Endodermal cell (in vitro differentiated cells): ENCODE measurements around the gene ZNF614. TPM values are rescaled to one million over a fixed set of nuclear protein-coding genes. Genes with fewer than 3 reads are reported as not detected.

ENCODE experiments used
- DNase-seq: peaks from one replicate; pipeline ENCODE4 v3.0.0-alpha.2; 2017
- H3K27ac ChIP-seq: 2 replicates; pipeline ENCODE4 v1.5.1; 2013; ENCODE audit warnings: mild to moderate bottlenecking, low read depth, low read length, moderate library complexity
- H3K27me3 ChIP-seq: 2 replicates; pipeline ENCODE4 v1.6.1; 2013; ENCODE audit warnings: mild to moderate bottlenecking, low read length, moderate library complexity; ENCODE audit not compliant: insufficient read depth, control insufficient read depth, poor library complexity, severe bottlenecking
- H3K36me3 ChIP-seq: 2 replicates; pipeline ENCODE4 v1.7.0; 2013; ENCODE audit warnings: mild to moderate bottlenecking, low read length, moderate library complexity; ENCODE audit not compliant: control insufficient read depth, insufficient read depth
- H3K4me1 ChIP-seq: one replicate; pipeline ENCODE4 v1.7.0; 2013; ENCODE audit warnings: low read length; ENCODE audit not compliant: control insufficient read depth, insufficient read depth
- H3K4me3 ChIP-seq: 2 replicates; pipeline ENCODE4 v1.5.1; 2013; ENCODE audit warnings: mild to moderate bottlenecking, low read length, moderate library complexity
- H3K9ac ChIP-seq: 2 replicates; pipeline ENCODE4 v1.6.1; 2013; ENCODE audit warnings: mild to moderate bottlenecking, low read length, moderate library complexity; ENCODE audit not compliant: poor library complexity, severe bottlenecking; ENCODE audit errors: extremely low read depth
- H3K9me3 ChIP-seq: 2 replicates; pipeline ENCODE4 v1.6.1; 2013; ENCODE audit warnings: mild to moderate bottlenecking, low read length, moderate library complexity; ENCODE audit not compliant: control insufficient read depth
- H3K27ac Mint-ChIP-seq: 2 replicates; pipeline ENCODE4 v1.8.0; 2020; ENCODE audit warnings: mixed read lengths
- H3K27me3 Mint-ChIP-seq: 2 replicates; pipeline ENCODE4 v1.8.0; 2021; ENCODE audit warnings: mild to moderate bottlenecking, mixed read lengths; ENCODE audit not compliant: insufficient read depth
- H3K36me3 Mint-ChIP-seq: 2 replicates; pipeline ENCODE4 v1.8.0; 2020; ENCODE audit warnings: low read depth, mixed read lengths
- H3K4me1 Mint-ChIP-seq: 2 replicates; pipeline ENCODE4 v1.8.0; 2020; ENCODE audit warnings: mixed read lengths
- H3K4me3 Mint-ChIP-seq: 2 replicates; pipeline ENCODE4 v1.8.0; 2020; ENCODE audit warnings: mild to moderate bottlenecking, moderate library complexity, mixed read lengths
- H3K9me3 Mint-ChIP-seq: 2 replicates; pipeline ENCODE4 v1.8.0; 2020; ENCODE audit warnings: mild to moderate bottlenecking, mixed read lengths
- WGBS, 2 experiments: methylation state at CpG; one replicate each; pipeline versions ENCODE4 v1.1.5 to v1.1.7; 2013; ENCODE audit warnings: missing lambda C conversion rate in 2 of 2, mixed read lengths in 1 of 2; ENCODE audit not compliant: insufficient coverage in 1 of 2, insufficient read length in 1 of 2; 5-methylcytosine and 5-hydroxymethylcytosine counted together
- total RNA-seq, 2 donors: library from RNA; stranded (reverse); fragmentation: NEBNext Ultra II Directional in 1 of 2; extraction: Animal tissue kit (Norgen Biotek cat#: 25700) in 1 of 2; gene quantifications; 2 replicates in 1 of 2; 3 replicates in 1 of 2; pipeline ENCODE4 v1.2.1, GENCODE V29; 2021
- TF ChIP-seq, protein P1 (sequence below): fragments of 200-600 bp; sonication (generic); conservative IDR thresholded peaks from 2 replicates; pipeline ENCODE4 v1.5.0; 2021; ENCODE audit warnings: antibody characterized with exemption, mild to moderate bottlenecking

The ZNF614 gene
- total RNA-seq, 2 donors from 2014 or later, result 46.2 to 66.7 TPM

DNA sequence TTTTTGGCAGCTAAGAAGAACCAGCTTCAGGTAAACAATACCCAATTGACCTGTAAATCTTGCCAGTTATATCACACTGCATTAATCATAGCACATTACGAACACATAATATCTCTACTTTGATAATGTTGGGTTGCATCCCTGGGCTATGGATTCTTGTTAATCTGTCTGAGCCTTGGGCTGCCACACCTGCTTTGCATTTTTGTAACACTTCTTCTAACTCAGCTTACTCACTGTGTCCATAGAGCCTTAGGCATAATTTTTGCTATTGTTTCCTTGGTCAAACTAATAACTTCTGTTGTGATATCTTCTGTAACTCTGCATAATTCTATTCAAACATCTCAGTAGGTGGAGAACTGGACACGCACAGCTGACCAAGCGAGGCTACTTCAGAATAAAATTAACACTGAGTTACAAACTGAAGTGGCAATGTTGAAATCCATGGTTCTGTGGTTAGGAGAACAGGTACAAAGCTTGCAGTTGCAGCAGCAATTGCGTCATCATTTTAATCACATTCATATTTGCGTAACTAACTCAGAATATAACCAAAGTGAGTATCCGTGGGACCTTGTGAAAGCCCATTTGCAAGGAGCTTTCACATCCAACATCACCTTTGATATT, 48.0 kb downstream of the ZNF614 start:
- H3K4me3 ChIP-seq, result no peak overlapping the region
- Mint-ChIP-seq H3K4me1 (no peaks in the 10 kb centered on the region), H3K36me3 (peaks cover 83% of the 10 kb centered on the region), H3K27ac (no peak overlapping the region), H3K27me3 (no peaks in the 10 kb centered on the region), H3K9me3 (peaks cover 72% of the 10 kb centered on the region), H3K4me3 (no peak overlapping the region)
- H3K9ac ChIP-seq, result no peak overlapping the region
- peaks cover 13% of the 10 kb centered on the region for H3K36me3 ChIP-seq
- H3K27me3 ChIP-seq, result no peaks in the 10 kb centered on the region
- TF ChIP-seq, protein P1, sequence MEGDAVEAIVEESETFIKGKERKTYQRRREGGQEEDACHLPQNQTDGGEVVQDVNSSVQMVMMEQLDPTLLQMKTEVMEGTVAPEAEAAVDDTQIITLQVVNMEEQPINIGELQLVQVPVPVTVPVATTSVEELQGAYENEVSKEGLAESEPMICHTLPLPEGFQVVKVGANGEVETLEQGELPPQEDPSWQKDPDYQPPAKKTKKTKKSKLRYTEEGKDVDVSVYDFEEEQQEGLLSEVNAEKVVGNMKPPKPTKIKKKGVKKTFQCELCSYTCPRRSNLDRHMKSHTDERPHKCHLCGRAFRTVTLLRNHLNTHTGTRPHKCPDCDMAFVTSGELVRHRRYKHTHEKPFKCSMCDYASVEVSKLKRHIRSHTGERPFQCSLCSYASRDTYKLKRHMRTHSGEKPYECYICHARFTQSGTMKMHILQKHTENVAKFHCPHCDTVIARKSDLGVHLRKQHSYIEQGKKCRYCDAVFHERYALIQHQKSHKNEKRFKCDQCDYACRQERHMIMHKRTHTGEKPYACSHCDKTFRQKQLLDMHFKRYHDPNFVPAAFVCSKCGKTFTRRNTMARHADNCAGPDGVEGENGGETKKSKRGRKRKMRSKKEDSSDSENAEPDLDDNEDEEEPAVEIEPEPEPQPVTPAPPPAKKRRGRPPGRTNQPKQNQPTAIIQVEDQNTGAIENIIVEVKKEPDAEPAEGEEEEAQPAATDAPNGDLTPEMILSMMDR, result no peak
- peaks cover 96% of the 10 kb centered on the region for H3K9me3 ChIP-seq
- whole genome bisulfite sequencing, 2 experiments, result 89 to 94% methylated on average over 3 to 6 of the region's 6 CpGs
- no peaks in the 10 kb centered on the region for H3K4me1 ChIP-seq
- H3K27ac ChIP-seq, result no peak overlapping the region
- DNase-seq, result no peak

GRCh38 chr19:51978882-51979281, 49.3 kb downstream of the ZNF614 start:
- no peak overlapping the region for H3K9ac ChIP-seq
- peaks cover 83% of the 10 kb centered on the region for H3K9me3 Mint-ChIP-seq
- no peaks in the 10 kb centered on the region for H3K4me1 Mint-ChIP-seq
- 83 to 93% methylated on average over 3 to 4 of the region's 4 CpGs for WGBS, 2 experiments
- H3K36me3 ChIP-seq, result peaks cover 25% of the 10 kb centered on the region
- H3K27ac Mint-ChIP-seq, result no peak overlapping the region
- no peak for DNase-seq
- H3K9me3 ChIP-seq, result peaks cover 97% of the 10 kb centered on the region
- no peaks in the 10 kb centered on the region for H3K4me1 ChIP-seq
- H3K36me3 Mint-ChIP-seq, result peaks cover 91% of the 10 kb centered on the region
- H3K27ac ChIP-seq, result no peak overlapping the region
- H3K4me3 Mint-ChIP-seq, result no peak overlapping the region
- H3K27me3 ChIP-seq, result no peaks in the 10 kb centered on the region
- no peak overlapping the region for H3K4me3 ChIP-seq
- TF ChIP-seq, protein P1, result no peak
- no peaks in the 10 kb centered on the region for H3K27me3 Mint-ChIP-seq

GRCh38 chr19:51977346-51977745, 50.8 kb downstream of the ZNF614 start:
- TF ChIP-seq, protein P1, result no peak
- Mint-ChIP-seq H3K4me3 (no peak overlapping the region), H3K27me3 (no peaks in the 10 kb centered on the region), H3K9me3 (peaks cover 84% of the 10 kb centered on the region), H3K4me1 (no peaks in the 10 kb centered on the region), H3K36me3 (peaks cover 92% of the 10 kb centered on the region), H3K27ac (no peak overlapping the region)
- no peaks in the 10 kb centered on the region for H3K27me3 ChIP-seq
- 93 to 96% methylated on average over 7 of the region's 7 CpGs for WGBS, 2 experiments
- no peak overlapping the region for H3K27ac ChIP-seq
- H3K9ac ChIP-seq, result no peak overlapping the region
- H3K4me3 ChIP-seq, result no peak overlapping the region
- H3K9me3 ChIP-seq, result peaks cover 98% of the 10 kb centered on the region
- peaks cover 41% of the 10 kb centered on the region for H3K36me3 ChIP-seq
- DNase-seq, result no peak
- H3K4me1 ChIP-seq, result no peaks in the 10 kb centered on the region
